ENCODE measurements around the gene UBL5.
A peak's percentile ranks its signal among the peaks of the same experiment; 100 is the strongest.

UBL5 gene

DNA sequence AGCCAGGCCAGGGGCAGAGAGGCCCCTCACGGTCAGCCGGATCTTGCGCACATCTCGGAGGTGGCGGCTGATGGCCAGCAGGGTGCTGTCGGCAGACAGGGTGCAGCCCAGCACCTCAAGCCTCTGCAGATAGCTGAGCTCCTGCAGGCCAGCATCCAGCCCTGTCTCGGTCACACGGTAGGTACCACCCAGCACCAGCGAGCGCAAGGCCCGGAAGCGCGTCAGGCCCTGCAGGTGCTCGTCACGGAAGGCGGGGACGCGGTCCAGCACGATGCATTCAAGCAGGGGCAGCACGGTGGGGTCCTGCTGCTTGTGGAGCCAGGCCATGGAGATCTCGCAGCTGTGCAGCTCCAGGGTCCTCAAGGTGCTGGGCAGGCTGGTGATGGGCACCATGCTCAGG is 16.6 kb upstream of the UBL5 start:
- Histone ChIP-seq H3K9me3 (ENCODE audit: control insufficient read depth, low read length) (no peaks in the 10 kb centered on the region), H2BK12ac (ENCODE audit: low read length in 2 of 2) (no peak overlapping the region), H4K8ac (ENCODE audit: low read length) (no peak overlapping the region), H3K4me3 (ENCODE audit: insufficient read depth in 1 of 2, low read depth in 1 of 2, low read length in 2 of 2) (no peak overlapping the region), H3K27ac (ENCODE audit: low read length, poor library complexity, severe bottlenecking) (no peak overlapping the region), H3K4ac (ENCODE audit: low read depth in 1 of 2, low read length in 2 of 2) (no peak overlapping the region), H3K79me1 (replicated peaks; ENCODE audit: low read length, poor library complexity, severe bottlenecking) (peaks cover 29% of the 10 kb centered on the region), H2BK5ac (ENCODE audit: low read depth, low read length, poor library complexity, severe bottlenecking) (no peak overlapping the region), H3K18ac (ENCODE audit: low read depth in 1 of 2, low read length in 2 of 2) (no peak overlapping the region), H3K14ac (ENCODE audit: low read length in 2 of 2) (no peak overlapping the region), H3K36me3 (ENCODE audit: control insufficient read depth in 1 of 2, insufficient read depth in 2 of 2, low read depth in 1 of 2, low read length in 2 of 2) (peaks cover 59 to 65% of the 10 kb centered on the region in 2 experiments), H2AK5ac (ENCODE audit: low read length, severe bottlenecking) (no peak overlapping the region), H3K4me2 (ENCODE audit: low read length, poor library complexity, severe bottlenecking) (no peak overlapping the region), H3K4me1 (ENCODE audit: control insufficient read depth, insufficient read depth, low read depth, low read length) (peaks cover 12% of the 10 kb centered on the region), H2BK120ac (ENCODE audit: low read depth, low read length) (no peak overlapping the region), H2BK15ac (ENCODE audit: low read depth, poor library complexity, severe bottlenecking) (no peak overlapping the region), H3K9ac (ENCODE audit: low read length) (no peak overlapping the region), H2AFZ (ENCODE audit: low read depth, low read length) (no peak overlapping the region), H3K27me3 (ENCODE audit: control insufficient read depth in 1 of 2, insufficient read depth in 1 of 2, low read length in 2 of 2) (no peaks in the 10 kb centered on the region), H3K23ac (ENCODE audit: low read length in 2 of 2) (no peak overlapping the region), H4K91ac (ENCODE audit: low read length) (peak overlapping the region; percentile 11)
- no peak for DNase-seq
- WGBS: 99% methylated on average over 21 of the region's 21 CpGs

DNA sequence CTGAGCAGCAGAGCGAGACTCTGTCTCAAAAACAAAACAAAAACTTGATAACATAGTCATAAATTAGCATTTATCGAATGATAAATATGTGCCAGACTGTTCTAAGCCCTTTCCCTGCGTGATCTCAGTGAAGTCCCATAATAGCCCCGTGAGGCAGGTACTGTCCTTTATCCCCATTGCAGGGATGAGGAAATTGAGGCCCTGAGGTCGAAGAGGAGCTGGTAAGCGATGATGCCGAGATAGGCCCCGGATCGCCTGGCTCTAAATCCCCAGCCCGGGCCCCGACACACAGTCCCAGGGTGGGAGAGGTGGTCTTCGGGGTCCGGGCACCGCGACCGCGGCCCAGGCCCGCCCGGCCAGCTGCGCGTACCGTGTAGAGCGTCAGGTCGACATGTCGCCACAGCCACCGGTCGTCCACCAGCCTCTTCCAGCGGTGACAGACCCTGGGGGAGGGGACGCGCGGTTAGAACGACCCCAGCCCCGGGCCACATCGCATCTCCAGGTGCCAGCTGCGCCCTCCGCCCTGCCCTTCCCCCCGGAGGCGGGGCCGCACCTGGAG is 9.5 kb upstream of the UBL5 start:
- Histone ChIP-seq H3K9ac (ENCODE audit: low read length) (peak overlapping the region; percentile 97), H2AFZ (ENCODE audit: low read depth, low read length) (peak overlapping the region; percentile 0), H2BK15ac (ENCODE audit: low read depth, poor library complexity, severe bottlenecking) (peak overlapping the region; percentile 39), H3K4me2 (ENCODE audit: low read length, poor library complexity, severe bottlenecking) (peak overlapping the region; percentile 72), H3K36me3 (ENCODE audit: control insufficient read depth in 1 of 2, insufficient read depth in 2 of 2, low read depth in 1 of 2, low read length in 2 of 2) (peaks cover 6 to 12% of the 10 kb centered on the region in 2 experiments), H3K23ac (ENCODE audit: low read length in 2 of 2) (no peak overlapping the region), H2BK12ac (ENCODE audit: low read length in 2 of 2) (no peak overlapping the region), H3K4ac (ENCODE audit: low read depth in 1 of 2, low read length in 2 of 2) (peak overlapping the region; percentile 5 to 73), H3K4me3 (ENCODE audit: insufficient read depth in 1 of 2, low read depth in 1 of 2, low read length in 2 of 2) (peak overlapping the region; percentile 89 to 99), H3K4me1 (ENCODE audit: control insufficient read depth, insufficient read depth, low read depth, low read length) (peaks cover 9% of the 10 kb centered on the region), H3K27me3 (ENCODE audit: control insufficient read depth in 1 of 2, insufficient read depth in 1 of 2, low read length in 2 of 2) (no peaks in the 10 kb centered on the region), H3K14ac (ENCODE audit: low read length in 2 of 2) (peak overlapping the region in 1 of 2 experiments; percentile 15), H3K18ac (ENCODE audit: low read depth in 1 of 2, low read length in 2 of 2) (peak overlapping the region; percentile 64 to 88), H2BK5ac (ENCODE audit: low read depth, low read length, poor library complexity, severe bottlenecking) (no peak overlapping the region), H3K27ac (ENCODE audit: low read length, poor library complexity, severe bottlenecking) (peak overlapping the region; percentile 99), H4K8ac (ENCODE audit: low read length) (peak overlapping the region; percentile 79), H3K79me1 (replicated peaks; ENCODE audit: low read length, poor library complexity, severe bottlenecking) (peaks cover 14% of the 10 kb centered on the region), H4K91ac (ENCODE audit: low read length) (peak overlapping the region; percentile 94), H2BK120ac (ENCODE audit: low read depth, low read length) (no peak overlapping the region), H2AK5ac (ENCODE audit: low read length, severe bottlenecking) (peak overlapping the region; percentile 30), H3K9me3 (ENCODE audit: control insufficient read depth, low read length) (no peaks in the 10 kb centered on the region)
- 4% methylated on average over 35 of the region's 39 CpGs for WGBS
- DNase-seq: no peak

DNA sequence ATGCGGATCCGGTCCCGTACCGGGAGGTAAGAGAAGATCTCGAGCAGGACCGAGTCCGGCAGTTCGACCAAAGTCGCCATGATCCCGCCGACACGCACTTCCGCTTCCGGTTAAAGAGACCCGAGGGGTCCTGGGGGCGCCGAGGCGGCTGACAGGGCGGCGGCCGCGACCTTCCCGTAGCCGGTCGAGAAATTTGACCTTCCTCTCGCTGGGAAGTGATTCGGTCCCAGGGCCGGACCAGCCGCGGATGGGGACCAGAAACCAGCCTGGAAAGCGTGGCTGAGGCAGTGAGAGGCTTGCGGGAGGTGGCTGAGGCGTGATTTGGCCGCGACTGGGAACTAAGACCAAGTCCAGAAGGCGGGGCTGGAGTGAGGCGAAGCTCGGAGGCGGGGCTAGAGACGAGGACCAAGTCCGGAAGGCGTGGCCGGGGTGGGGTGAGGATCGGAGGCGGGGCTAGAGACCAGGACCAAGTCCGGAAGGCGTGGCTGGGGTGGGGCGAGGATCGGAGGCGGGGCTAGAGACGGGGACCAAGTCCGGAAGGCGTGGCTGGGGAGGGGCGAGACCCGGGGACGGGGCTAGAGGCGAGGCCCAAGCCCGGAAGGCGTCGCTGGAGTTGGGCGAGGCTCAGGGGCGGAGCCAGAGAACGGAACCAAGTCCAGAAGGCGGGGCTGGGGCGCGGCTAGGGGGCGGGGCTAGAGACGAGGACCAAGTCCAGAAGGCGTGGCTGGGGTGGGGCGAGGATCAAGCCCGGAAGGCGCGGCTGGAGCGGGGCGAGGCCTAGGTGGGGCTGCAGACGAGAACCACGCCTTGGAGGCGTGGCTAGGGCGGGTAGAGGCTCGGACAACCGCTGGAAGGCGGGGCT is 8.8 kb upstream of the UBL5 start, which contains the start of gene FBXL12:
Gene FBXL12 (minus strand): TSS at position 346 of the 862 bp plus-strand sequence. CDS start 266 bp downstream, at position 80.
- H3K14ac ChIP-seq (ENCODE audit: low read length in 2 of 2): peak within 1 kb of the TSS; percentile 28 to 82
- DNase-seq: peak; percentile 99
- H3K18ac ChIP-seq (ENCODE audit: low read depth in 1 of 2, low read length in 2 of 2): peak within 1 kb of the TSS; percentile 88 to 95
- H2BK120ac ChIP-seq (ENCODE audit: low read depth, low read length): peak within 1 kb of the TSS; percentile 69
- H3K27me3 ChIP-seq (ENCODE audit: control insufficient read depth in 1 of 2, insufficient read depth in 1 of 2, low read length in 2 of 2): no peaks in the 10 kb centered on the region
- peak within 1 kb of the TSS; percentile 39 for H2BK15ac ChIP-seq (ENCODE audit: low read depth, poor library complexity, severe bottlenecking)
- no peaks in the 10 kb centered on the region for H3K9me3 ChIP-seq (ENCODE audit: control insufficient read depth, low read length)
- peak within 1 kb of the TSS; percentile 97 for H3K9ac ChIP-seq (ENCODE audit: low read length)
- H3K27ac ChIP-seq (ENCODE audit: low read length, poor library complexity, severe bottlenecking): peak within 1 kb of the TSS; percentile 99
- H2AK5ac ChIP-seq (ENCODE audit: low read length, severe bottlenecking): peak within 1 kb of the TSS; percentile 30
- peak within 1 kb of the TSS; percentile 79 for H2BK5ac ChIP-seq (ENCODE audit: low read depth, low read length, poor library complexity, severe bottlenecking)
- H3K23ac ChIP-seq (ENCODE audit: low read length in 2 of 2): no peak within 1 kb of the TSS
- peak within 1 kb of the TSS in 1 of 2 experiments; percentile 81 for H2BK12ac ChIP-seq (ENCODE audit: low read length in 2 of 2)
- WGBS: under 1% methylated on average over 81 of the region's 82 CpGs
- H3K4me2 ChIP-seq (ENCODE audit: low read length, poor library complexity, severe bottlenecking): peak within 1 kb of the TSS; percentile 72
- H3K4me3 ChIP-seq (ENCODE audit: insufficient read depth in 1 of 2, low read depth in 1 of 2, low read length in 2 of 2): peak within 1 kb of the TSS; percentile 89 to 99
- H4K91ac ChIP-seq (ENCODE audit: low read length): peak within 1 kb of the TSS; percentile 94
- H2AFZ ChIP-seq (ENCODE audit: low read depth, low read length): peak within 1 kb of the TSS; percentile 60
- H3K4ac ChIP-seq (ENCODE audit: low read depth in 1 of 2, low read length in 2 of 2): peak within 1 kb of the TSS; percentile 81 to 92
- H3K36me3 ChIP-seq (ENCODE audit: control insufficient read depth in 1 of 2, insufficient read depth in 2 of 2, low read depth in 1 of 2, low read length in 2 of 2): peaks cover 4 to 9% of the 10 kb centered on the region in 2 experiments
- peak within 1 kb of the TSS; percentile 94 for H4K8ac ChIP-seq (ENCODE audit: low read length)
- H3K79me1 ChIP-seq (replicated peaks; ENCODE audit: low read length, poor library complexity, severe bottlenecking): peaks cover 16% of the 10 kb centered on the region
- H3K4me1 ChIP-seq (ENCODE audit: control insufficient read depth, insufficient read depth, low read depth, low read length): peaks cover 9% of the 10 kb centered on the region

DNA sequence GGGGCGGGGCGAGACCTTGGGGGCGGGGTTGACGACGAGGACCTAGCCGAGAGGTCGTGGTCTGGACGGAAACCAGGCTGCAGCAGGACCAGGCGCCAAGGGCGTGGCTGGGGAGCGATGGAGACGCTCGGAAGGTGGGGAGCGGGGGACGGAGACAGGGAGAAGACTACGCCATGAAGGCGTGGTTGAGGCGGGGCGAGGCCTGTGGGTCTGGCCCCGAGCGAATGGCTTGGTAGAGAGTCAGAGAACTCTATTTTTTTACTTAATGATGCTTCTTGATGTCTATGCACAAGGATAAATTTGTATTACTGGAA is 8.2 kb upstream of the UBL5 start:
- Histone ChIP-seq H2BK12ac (ENCODE audit: low read length in 2 of 2) (peak overlapping the region in 1 of 2 experiments; percentile 45), H3K23ac (ENCODE audit: low read length in 2 of 2) (no peak overlapping the region), H3K4me2 (ENCODE audit: low read length, poor library complexity, severe bottlenecking) (peak overlapping the region; percentile 51), H3K4me1 (ENCODE audit: control insufficient read depth, insufficient read depth, low read depth, low read length) (peaks cover 9% of the 10 kb centered on the region), H3K9me3 (ENCODE audit: control insufficient read depth, low read length) (no peaks in the 10 kb centered on the region), H3K27ac (ENCODE audit: low read length, poor library complexity, severe bottlenecking) (peak overlapping the region; percentile 65), H2AFZ (ENCODE audit: low read depth, low read length) (no peak overlapping the region), H3K4me3 (ENCODE audit: insufficient read depth in 1 of 2, low read depth in 1 of 2, low read length in 2 of 2) (peak overlapping the region; percentile 53 to 70), H4K8ac (ENCODE audit: low read length) (no peak overlapping the region), H3K9ac (ENCODE audit: low read length) (peak overlapping the region; percentile 61), H4K91ac (ENCODE audit: low read length) (no peak overlapping the region), H3K27me3 (ENCODE audit: control insufficient read depth in 1 of 2, insufficient read depth in 1 of 2, low read length in 2 of 2) (no peaks in the 10 kb centered on the region), H2BK5ac (ENCODE audit: low read depth, low read length, poor library complexity, severe bottlenecking) (no peak overlapping the region), H2BK15ac (ENCODE audit: low read depth, poor library complexity, severe bottlenecking) (no peak overlapping the region), H3K14ac (ENCODE audit: low read length in 2 of 2) (no peak overlapping the region), H3K18ac (ENCODE audit: low read depth in 1 of 2, low read length in 2 of 2) (no peak overlapping the region), H3K4ac (ENCODE audit: low read depth in 1 of 2, low read length in 2 of 2) (no peak overlapping the region), H3K36me3 (ENCODE audit: control insufficient read depth in 1 of 2, insufficient read depth in 2 of 2, low read depth in 1 of 2, low read length in 2 of 2) (peaks cover 5 to 9% of the 10 kb centered on the region in 2 experiments), H2BK120ac (ENCODE audit: low read depth, low read length) (no peak overlapping the region), H2AK5ac (ENCODE audit: low read length, severe bottlenecking) (no peak overlapping the region), H3K79me1 (replicated peaks; ENCODE audit: low read length, poor library complexity, severe bottlenecking) (peaks cover 16% of the 10 kb centered on the region)
- DNase-seq: no peak
- WGBS: 0% methylated on average over 16 of the region's 21 CpGs
